Nucleus accumbens (tissue), 56 donors: ENCODE results near the gene PLTP.
"Not testable (repeated sequence)": the region's sequence is repeated elsewhere in the genome, so short reads cannot be mapped to it uniquely, and the experiment has no call there.

Experiments used
- DNase-seq, 56 donors: peaks; one replicate each; lab custom pipeline; 2025; lab: John Stamatoyannopoulos, UW

PLTP gene

GRCh38 chr20:45904583-45905504 is 7.1 kb downstream of the PLTP start:
- no peak for DNase-seq

GRCh38 chr20:45902199-45902701 is 9.7 kb downstream of the PLTP start:
- DNase-seq = no peak

DNA sequence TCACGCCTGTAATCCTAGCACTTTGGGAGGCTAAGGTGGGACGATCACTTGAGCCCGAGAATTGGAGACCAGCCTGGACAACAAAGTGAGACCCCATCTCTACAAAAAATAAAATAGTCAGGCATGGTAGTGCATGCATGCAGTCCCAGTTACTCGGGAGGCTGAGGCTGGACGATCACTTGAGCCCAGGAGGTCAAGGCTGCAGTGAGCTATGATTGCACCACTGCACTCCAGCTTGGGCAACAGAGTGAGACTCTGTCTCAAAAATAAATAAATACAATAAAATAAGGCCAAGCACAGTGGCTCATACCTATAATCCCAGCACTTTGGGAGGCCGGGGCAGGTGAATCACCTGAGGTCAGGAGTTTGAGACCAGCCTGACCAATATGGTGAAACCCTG is 10.6 kb downstream of the PLTP start:
- DNase-seq = not testable (repeated sequence)

DNA sequence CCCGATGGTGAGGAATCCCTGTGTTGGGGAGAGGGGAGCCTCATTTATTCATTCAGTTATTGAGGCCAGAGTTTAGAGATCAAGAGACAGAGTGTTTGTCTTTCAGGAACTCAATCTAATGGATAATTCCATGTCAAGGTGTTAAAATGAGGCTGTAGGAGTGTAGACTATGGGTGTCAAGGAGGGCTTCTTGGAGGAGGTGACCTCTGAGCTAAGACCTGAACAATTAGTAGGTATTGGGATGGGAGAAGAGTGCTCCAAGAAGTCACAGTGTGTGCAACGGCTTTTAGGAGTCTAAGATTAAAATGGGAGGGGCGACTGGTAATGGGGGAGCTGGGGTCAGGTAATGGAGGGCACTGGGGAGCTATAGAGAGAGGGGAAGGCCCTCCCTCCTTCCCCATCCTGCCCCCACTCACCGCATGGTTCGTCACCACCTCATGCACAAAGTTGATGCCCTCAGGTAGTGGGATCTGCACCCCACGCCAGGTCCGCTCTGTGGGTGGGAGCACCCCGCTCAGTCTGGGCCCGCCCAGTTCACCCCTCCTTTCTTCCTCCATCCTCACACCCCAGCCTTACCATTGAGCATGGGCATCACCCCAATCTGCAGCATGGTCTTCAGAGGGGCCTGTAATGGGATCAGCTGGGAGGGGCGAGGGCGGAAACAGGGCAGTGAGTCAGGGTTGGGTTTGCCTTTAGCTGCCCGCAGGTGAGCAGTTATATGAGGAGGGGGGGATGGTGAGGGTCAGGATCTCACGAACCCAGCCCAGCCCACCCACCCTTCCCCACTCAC is 12.7 kb downstream of the PLTP start:
- no peak for DNase-seq

- DNase-seq = no peak
These were observed 13.7 kb downstream of the PLTP start for GRCh38 chr20:45898285-45898684.

DNA sequence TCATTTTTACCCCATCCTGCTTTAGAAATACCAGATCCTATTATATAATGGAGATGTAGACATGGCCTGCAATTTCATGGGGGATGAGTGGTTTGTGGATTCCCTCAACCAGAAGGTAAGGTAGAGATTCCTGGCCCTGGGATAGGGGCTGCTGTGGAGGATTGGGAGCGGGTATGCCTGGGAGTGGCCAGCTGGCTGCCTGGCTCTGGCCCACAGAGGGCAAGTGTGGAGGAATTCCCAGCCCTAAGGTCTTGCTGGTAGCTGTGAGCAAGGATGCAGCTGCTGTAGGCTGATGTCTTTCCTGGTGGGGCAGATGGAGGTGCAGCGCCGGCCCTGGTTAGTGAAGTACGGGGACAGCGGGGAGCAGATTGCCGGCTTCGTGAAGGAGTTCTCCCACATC is 14.3 kb downstream of the PLTP start:
- DNase-seq = no peak

- no peak for DNase-seq
These were observed 14.7 kb downstream of the PLTP start for GRCh38 chr20:45897289-45897688.

DNA sequence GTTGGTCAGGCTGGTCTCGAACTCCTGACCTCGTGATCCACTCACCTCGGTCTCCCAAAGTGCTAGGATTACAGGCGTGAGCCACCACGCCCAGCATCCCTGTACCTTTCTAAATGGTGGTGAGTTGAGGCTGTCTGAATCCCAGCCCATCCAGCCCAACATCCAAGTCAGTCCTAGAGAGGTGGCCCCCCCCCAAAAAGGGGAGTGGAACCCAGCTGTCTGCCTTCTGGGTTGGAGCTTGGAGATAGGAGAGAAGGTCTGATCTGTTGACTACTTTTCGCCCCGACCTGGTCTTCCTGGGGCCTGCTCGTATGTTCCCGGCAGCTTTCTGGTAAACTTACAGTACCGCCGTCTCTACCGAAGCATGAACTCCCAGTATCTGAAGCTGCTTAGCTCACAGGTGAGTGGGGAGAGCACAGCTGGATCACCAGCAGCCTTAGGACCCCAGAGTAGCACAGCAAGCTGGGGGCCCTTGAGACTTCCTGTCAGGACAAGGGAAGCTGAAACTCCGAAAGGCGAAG is 15.3 kb downstream of the PLTP start:
- no peak for DNase-seq

DNA sequence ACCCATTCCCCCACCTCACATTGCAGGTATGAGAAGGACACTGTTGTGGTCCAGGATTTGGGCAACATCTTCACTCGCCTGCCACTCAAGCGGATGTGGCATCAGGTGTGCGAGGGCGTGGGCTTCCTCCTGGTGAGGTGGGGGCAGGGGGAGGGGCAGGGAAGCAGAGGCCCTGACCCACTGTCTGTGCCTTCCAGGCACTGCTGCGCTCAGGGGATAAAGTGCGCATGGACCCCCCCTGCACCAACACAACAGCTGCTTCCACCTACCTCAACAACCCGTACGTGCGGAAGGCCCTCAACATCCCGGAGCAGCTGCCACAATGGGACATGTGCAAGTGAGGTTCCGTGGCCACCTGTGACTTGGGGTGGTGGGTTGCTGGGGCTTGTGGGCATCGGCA is 17.2 kb downstream of the PLTP start:
- DNase-seq = no peak

- DNase-seq = no peak
These were observed 18.1 kb downstream of the PLTP start for GRCh38 chr20:45893831-45894230.

DNA sequence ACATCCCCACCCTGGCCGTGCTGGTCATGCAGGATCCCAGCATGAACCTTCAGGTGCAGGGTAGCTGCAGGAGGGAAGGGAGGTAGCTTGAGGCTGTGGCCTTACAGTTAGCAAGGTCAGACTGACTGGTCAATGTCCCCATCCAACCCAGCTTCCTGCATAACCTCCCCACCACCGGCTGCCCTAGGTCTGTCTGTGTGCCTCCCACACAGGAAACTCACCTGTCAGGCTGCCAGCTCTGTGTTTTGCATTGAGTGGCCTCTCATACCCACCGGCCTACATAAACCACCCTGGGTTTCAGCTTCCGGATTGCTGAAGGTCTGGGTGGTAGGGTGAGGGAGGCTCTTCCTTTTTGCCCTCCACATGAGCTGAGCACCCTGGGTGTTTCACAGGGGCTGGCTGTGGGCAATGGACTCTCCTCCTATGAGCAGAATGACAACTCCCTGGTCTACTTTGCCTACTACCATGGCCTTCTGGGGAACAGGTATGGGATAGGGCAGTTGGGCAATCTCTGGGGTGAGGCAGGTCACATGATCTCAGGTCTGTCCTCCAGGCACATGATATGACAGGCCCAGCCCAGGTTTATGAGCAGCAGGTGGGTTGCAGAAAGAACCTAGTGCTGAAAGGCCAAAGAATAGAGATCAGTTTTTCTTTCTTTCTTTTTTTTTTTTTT is 19.0 kb downstream of the PLTP start:
- no peak for DNase-seq

DNA sequence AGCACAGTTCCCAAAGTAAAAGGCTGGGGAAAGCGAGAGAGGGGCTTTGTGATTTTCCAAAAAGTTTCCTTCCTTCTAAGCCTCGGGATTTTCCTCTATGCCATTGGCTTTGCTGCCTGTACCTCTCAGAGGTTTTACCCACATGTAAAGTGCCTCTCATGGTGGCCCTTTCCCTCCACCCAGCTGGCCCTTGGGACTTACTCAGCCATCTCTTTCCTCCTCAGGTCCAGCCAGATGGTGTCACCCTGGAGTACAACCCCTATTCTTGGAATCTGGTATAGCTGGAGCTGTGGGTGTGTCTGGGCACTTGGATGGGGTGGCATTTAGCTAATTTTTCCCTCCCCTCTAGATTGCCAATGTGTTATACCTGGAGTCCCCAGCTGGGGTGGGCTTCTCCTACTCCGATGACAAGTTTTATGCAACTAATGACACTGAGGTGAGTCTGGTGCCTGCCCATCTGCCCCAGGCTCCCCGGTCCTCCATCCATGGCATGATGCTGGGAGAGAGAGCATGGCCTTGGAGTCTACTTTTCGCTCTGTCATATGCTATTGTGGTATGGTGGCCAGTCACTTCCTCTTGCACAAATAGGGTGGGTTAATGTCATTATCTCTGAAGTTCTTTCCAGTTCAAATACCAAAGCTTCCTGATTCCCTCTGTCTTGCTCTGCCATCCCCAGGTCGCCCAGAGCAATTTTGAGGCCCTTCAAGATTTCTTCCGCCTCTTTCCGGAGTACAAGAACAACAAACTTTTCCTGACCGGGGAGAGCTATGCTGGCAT is 19.7 kb downstream of the PLTP start:
- peak in 1 of 56 donors; percentile 7 for DNase-seq

DNA sequence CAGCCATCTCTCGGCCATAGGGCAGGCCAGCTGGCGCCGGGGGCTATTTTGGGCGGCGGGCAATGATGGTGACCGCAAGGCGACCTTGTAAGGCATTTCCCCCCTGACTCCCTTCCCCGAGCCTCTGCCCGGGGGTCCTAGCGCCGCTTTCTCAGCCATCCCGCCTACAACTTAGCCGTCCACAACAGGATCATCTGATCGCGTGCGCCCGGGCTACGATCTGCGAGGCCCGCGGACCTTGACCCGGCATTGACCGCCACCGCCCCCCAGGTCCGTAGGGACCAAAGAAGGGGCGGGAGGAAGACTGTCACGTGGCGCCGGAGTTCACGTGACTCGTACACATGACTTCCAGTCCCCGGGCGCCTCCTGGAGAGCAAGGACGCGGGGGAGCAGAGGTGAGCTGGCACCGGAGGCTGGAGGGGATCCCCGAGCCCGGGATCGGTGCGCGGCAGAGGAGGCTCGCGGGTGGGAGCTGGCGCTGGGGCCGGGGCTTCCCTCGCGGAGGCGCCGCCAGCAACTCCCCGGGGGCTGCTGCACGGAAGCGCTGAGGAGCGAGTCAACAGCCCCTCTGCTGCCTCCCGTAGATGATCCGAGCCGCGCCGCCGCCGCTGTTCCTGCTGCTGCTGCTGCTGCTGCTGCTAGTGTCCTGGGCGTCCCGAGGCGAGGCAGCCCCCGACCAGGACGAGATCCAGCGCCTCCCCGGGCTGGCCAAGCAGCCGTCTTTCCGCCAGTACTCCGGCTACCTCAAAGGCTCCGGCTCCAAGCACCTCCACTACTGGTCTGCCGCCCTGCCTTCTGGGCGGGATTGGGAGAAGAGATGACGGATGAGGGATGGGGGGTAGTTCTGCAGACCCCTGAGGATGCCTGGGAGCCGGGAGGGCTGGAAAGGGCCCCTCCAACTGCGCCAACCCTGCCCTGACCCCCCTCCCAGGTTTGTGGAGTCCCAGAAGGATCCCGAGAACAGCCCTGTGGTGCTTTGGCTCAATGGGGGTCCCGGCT is 20.7 kb downstream of the PLTP start, which contains the start of the genes CTSA and NEURL2:
CTSA (plus strand) TSS at position 351 of the 999 bp plus-strand sequence; CDS start at position 585, 234 bp downstream.
NEURL2 (minus strand) TSS at position 224 of the 999 bp plus-strand sequence; CDS start at position 7, 217 bp downstream.
- peak in 55 of 56 donors; percentile 56 to 96 (median 86) for DNase-seq

DNA sequence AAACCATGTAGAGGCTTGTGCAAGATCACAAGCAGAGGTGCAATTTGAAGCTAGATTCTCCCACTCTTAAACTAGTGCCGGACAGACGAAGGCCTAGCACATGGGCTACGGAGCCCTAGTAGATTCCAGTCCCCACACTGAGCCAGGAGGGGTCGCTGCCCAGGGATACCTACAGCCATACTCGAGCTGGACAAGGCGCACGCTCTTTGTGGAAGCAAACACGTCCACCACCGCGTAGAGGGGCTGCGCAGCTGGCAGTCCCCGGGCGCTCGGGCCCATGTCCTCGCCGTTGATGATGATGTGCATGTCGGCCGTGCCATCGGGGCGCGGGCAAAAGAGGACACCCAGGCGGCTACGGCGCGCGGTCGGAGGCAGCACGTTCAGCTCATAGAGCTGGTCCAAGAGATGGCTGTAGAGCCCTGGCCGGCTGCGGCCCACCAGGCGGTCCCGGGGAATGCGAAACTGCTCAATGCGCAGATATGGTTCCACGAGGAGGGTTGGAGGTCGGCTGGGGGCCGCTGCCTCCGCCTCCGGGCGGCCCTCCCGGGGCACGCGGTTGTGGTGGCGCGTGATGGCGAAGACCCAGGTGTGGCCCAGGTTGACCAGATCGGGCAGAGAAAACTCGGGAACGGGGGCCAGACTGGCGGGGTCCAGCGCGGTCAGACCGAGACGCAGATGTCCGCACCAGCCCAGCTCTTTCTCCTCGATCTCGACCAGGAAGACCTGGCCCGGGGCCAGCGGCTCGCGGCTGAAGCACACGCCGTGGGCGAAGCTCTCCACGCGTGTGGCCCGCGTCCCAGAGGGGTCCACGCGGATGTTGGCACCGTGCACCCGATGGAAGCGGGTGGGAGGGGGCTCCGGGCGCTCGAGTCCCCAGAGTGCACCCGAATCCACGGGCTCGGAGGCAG is 21.6 kb downstream of the PLTP start:
- peak in 49 of 56 donors; percentile 12 to 72 (median 40) for DNase-seq

DNA sequence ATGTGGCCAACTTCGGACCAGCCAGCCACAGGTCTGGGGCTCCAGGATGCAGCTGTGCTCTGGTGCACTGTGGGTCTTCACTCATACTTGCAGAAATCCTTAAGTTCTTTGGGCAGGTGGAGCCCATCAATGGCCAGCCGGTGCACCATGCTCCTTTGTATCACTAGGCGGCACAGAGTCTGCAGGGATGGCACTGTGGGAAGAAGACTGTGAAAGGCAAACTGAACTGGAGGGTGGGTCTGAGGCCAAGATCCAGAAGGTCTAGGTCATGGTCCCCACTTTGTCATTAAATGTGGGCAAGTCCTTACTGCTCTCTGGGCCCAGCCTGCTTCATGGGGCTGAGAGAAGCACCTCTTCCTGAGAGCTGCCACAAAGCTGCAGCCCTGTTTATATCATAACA is 23.3 kb downstream of the PLTP start:
- DNase-seq = no peak

DNA sequence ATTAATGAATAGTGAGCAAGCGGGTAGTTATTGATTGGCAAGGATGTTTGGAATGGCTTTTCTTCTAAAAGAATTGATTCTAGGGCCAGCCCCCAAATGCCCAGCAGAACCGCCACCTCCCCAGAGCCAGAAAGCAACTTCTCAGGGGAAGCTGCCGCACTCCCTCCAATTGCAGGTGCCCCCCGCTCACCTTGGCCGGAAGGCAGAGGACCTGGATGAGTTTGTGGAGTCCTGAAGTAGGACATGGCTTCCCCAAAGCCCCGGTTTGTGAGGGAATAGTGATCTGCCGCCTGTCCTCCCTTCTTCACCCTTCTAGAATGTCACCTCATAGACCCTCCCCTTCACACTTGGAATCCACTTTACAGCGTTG is 24.6 kb downstream of the PLTP start, which contains the start of gene SPATA25:
SPATA25 (minus strand) TSS at position 277 of the 370 bp plus-strand sequence; CDS start at position 245, 32 bp downstream.
- no peak for DNase-seq
